ENCODE measurements around the gene SRSF4.
"Not testable (repeated sequence)": the region's sequence is repeated elsewhere in the genome, so short reads cannot be mapped to it uniquely, and the experiment has no call there.

The SRSF4 gene

GRCh38 chr1:29124366-29125236 lies 57.1 kb downstream of the SRSF4 start:
- peak; percentile 62 for DNase-seq

DNA sequence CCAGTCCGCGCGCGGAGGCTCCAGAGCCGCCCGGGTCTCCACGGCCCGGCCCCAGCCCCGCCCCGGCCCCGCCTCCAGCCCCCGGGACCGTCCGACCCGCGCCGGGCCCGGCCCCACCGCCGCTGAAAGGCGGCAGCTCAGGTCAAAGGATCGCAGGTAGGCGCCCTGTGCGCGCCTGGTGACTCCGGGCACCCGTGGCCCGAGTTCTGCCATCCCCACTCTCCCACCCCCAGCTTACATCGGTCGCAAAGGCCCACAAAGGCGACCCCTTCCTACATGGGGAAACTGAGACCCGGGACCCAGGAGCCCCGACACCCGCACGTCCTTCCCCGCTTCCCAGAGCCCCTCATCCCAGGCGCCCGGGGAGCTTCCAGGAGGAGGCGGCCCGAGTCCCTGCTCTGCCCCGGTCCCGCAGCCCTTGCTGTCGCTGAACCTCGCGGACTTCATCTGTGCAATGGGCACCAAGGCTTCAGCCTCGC lies 57.8 kb downstream of the SRSF4 start, which contains the start of gene TMEM200B:
TSS of gene TMEM200B (minus strand) at position 17 of the 479 bp plus-strand sequence. CDS start 2,075 bp downstream, outside the sequence.
- DNase-seq, result no peak

GRCh38 chr1:29123053-29123886 lies 58.4 kb downstream of the SRSF4 start:
- DNase-seq, result no peak

- no peak for DNase-seq
Observed at GRCh38 chr1:29122682-29123052, 59.0 kb downstream of the SRSF4 start.

DNA sequence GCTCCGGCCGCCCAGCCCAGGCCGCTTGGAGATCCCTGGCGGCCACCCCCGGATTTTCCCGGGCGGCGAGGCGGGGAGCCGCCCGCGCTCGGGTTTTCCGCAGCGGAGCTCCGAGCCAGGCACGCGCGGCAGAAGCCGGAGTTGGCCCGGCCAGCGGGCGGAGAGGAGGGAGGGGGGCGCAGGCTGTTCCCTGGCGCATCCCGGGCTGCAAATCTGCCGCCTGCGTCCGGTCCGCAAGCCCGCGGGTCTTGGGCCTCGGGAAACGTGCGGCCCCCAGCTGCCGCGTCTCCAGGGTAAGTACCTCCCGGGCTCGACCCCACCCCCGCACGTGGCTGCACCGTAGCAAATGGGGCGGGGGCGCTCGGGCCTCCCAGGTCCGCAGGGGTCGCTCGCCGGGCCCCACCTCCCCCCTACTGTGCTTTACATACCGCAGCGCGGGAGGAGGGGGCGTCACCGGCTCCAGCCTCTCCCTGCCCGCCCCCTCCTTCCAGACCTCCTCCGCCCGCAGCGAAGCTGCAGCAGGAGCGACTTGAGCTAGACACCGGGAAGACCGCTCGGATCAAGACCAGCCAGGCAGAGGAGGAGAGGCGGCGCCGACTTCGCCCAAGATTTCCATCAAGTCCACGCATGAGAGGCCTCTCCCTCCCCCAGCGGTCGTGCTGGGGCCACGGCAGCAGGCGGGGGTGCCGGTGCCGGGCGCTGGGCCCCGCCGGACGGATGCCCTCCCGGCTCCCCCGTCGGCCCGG lies 59.6 kb downstream of the SRSF4 start:
- DNase-seq, result no peak

GRCh38 chr1:29121516-29121935 lies 60.2 kb downstream of the SRSF4 start:
- no peak for DNase-seq

GRCh38 chr1:29120947-29121485 lies 60.7 kb downstream of the SRSF4 start:
- peak; percentile 78 for DNase-seq

- no peak for DNase-seq
Observed at GRCh38 chr1:29120367-29120766, 61.3 kb downstream of the SRSF4 start.

DNA sequence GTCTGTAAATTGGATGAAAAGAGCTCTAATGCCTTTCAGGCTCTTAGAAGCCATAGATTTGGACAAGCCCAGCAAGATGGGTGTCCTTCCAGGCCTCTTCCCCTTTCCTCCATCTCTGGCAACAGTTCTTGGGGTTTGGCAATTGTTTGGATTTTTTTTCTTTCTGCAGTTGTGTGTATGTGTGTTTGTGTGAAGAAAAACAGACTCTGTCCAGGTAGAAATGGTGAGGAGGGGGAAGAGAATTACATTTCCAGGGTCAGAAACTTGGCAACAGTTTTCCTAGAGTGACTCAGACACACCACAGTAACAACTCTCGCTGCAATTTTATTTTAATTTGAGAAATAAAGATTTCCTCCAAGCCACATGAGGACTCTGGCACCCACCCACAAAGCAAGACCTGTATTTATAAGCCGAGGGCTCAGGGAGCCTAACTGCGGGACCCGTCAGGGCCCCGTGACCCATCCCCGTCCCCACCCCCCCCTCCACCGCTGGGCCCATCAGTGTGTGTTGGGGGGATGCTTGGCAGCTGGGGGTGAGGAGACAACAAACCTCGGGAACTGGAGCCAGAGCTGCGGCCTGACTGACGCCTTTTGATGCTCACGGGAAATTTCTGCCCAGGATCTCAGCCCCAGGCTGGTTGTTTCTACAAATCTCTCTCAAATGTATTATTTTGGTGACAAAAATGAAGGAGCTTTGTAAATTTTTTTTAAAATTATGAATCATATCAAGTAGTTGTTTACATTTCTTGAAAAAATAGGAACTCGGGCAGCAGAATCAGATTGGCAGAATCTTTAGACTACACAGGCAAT lies 62.4 kb downstream of the SRSF4 start:
- no peak for DNase-seq

GRCh38 chr1:29117381-29117780 lies 64.3 kb downstream of the SRSF4 start:
- DNase-seq, result no peak

DNA sequence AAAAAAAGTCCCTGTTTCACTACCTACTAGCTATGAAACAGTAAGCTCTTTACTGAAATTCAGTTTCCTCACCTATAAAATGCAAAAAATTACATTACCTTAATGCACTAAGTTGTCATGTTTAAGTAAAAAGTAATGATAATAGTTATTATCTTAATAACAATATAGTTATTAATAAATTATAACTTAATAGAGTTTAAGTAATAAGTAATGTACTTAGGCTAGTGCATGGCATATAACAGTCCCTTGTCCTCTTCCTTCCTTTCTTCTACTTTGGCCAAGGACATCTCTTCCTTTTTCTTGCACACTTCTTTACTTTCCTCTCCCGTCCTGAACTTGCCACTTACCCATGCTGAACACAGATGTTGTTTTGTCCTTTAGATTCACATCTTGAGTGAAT lies 67.0 kb downstream of the SRSF4 start:
- DNase-seq, result no peak

GRCh38 chr1:29113413-29114117 lies 68.1 kb downstream of the SRSF4 start:
- no peak for DNase-seq

DNA sequence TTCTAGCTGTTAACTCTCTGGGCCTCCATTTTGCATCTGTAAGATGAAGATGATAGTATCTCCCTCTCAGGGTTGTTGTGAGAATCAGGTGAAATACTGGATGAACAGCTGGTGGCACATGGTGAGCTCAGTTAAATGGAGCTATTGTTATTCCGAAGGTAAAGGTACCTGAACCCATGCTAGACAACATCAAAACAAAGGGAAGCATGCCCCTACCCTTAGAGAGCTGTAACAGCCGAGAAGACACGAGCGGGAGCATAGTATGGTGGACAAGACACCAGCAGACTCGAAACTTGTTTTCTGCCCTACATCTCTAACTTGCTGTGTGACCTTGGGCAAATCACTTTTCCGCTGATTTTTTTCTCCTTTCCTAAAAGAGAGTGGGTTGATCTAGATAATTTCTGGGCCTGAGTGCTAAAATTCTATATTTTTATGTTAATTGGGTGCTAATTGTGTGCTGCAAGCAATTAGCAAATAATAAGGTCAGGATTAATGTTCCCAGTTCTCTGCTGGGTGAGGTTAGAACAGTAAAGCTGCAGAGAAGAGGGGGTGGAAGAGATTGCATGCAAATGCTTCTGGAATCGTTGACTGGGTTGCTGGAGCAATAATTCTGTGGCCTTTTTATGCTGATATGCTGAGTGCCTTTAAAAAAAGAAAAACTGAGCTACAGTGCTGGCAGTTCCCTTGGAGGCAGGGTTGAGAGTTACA lies 68.8 kb downstream of the SRSF4 start:
- DNase-seq, result no peak

- not testable (repeated sequence) for DNase-seq
Observed at GRCh38 chr1:29108041-29108440, 73.7 kb downstream of the SRSF4 start.

- DNase-seq, result no peak
Observed at GRCh38 chr1:29105822-29106221, 75.9 kb downstream of the SRSF4 start.

- DNase-seq, result no peak
Observed at GRCh38 chr1:29100487-29100886, 81.2 kb downstream of the SRSF4 start.

DNA sequence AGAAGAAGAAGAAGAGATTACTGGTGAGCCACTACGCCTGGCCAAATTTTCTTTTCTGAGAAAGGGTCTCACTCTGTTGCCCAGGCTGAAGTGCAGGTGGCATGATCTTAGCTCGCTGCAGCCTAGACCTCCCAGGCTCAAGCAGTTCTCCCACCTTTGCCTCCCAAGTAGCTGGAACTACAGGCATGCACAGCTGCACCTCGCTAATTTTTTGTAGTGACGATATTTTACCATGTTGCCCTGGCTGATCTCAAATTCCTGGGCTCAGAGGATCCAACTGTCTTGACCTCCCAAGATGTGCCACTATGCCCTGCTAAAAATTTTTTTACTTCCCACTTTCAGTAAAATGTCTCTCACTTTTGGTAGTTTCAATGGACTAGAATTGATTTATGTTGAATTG lies 82.4 kb downstream of the SRSF4 start:
- DNase-seq, result no peak

All from activated CD4-positive, alpha-beta T cell treated with anti-CD3 and anti-CD28 coated beads, Interleukin-10, Interleukin-2, amounts not matched to agents 100 ng/mL and 50 ng/mL, durations not matched to agents 16 hours and 8 hours (primary cell).